ENCODE measurements around the gene OSGEPL1. TPM values are rescaled to one million over a fixed set of nuclear protein-coding genes. Genes with fewer than 3 reads are reported as not detected.
A peak's percentile ranks its signal among the peaks of the same experiment; 100 is the strongest.
"Not testable (repeated sequence)": the region's sequence is repeated elsewhere in the genome, so short reads cannot be mapped to it uniquely, and the experiment has no call there.

Gene OSGEPL1
- total RNA-seq, 1 donor from 2014 or later: 9.4 TPM

GRCh38 chr2:189760154-189760553, 2.4 kb downstream of the OSGEPL1 start:
- not testable (repeated sequence) for ATAC-seq (ENCODE audit: poor library complexity); DNase-seq
- intact Hi-C loops (cut with DNase I): loop anchor here (10.0 kb wide), 1 partner anchor 85 kb away; the partner anchor contains the start of gene ANKAR

- intact Hi-C loops (cut with DNase I): no loop called here
- DNase-seq (no peak), ATAC-seq (ENCODE audit: poor library complexity) (no peak)
Measured at GRCh38 chr2:189756311-189756952, 6.2 kb downstream of the OSGEPL1 start.

DNA sequence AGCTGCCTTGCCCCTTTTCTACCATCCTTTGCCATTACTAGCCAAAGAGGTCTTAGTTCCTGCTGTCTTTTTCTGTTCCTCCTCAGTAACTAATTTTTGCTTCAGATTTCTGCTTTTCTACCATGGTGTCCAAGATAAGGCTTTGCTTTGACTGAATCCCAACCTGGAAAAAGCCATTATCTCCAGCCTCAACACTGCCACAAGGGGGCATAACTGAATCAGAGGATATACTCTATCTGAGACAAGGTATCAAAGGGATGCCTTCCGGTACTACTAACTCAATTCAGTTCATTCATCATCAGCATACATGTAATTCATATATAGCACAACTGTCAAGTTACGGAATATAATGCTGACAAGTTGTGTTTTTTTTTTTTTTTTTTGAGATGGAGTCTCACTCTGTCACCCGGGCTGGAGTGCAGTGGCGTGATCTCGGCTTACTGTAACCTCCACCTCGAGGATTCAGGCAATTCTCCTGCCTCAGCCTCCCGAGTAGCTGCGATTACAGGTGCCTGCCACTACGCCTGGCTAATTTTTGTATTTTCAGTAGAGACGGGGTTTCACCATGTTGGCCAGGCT, 11.4 kb downstream of the OSGEPL1 start:
- ATAC-seq (ENCODE audit: poor library complexity) (no peak), DNase-seq (no peak)
- intact Hi-C loops (cut with DNase I): no loop called here

- DNase-seq (no peak), ATAC-seq (ENCODE audit: poor library complexity) (no peak)
- intact Hi-C loops (cut with DNase I): no loop called here
Measured at GRCh38 chr2:189729430-189729829, 33.2 kb downstream of the OSGEPL1 start.

DNA sequence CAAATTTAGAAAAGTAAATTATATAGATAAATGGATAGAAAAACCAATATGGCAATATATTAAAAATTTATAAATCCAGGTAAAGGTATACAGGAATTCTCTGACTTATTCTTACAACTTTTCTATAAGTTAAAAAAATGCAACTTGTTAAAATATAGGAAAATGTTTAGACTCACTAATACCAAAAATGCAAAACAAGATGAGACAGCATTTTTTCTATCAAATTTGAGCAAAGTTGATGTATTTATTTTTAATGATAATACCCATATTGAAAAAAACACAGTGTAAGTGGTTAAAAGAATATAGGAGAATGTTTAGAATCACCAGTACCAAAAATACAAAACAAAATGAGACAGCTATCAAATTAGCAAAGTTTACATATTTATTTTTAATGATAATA, 35.7 kb downstream of the OSGEPL1 start:
- DNase-seq: no peak
- ATAC-seq (ENCODE audit: poor library complexity): no peak
- intact Hi-C loops (cut with DNase I): no loop called here

- ATAC-seq (ENCODE audit: poor library complexity): no peak
- intact Hi-C loops (cut with DNase I): no loop called here
- no peak for DNase-seq
Measured at GRCh38 chr2:189726271-189726670, 36.3 kb downstream of the OSGEPL1 start.

DNA sequence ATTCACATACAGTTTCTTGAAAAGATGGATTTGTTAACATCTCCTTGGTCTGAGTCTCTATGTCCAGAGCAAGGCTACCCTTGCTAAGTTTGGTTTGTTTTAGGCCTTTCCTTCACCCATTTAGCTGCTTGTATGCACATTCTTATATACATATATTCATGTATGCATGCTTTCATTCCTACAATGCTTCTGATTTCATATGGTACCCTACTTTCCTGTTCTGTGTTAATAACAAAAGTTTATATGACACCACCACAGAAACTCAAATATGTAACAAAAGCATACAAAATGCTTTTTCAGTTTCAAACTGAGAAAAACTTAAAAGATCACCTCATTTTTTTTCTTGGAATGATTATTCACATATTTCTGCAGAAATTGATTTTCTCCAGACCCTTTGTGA, 39.4 kb downstream of the OSGEPL1 start:
- intact Hi-C loops (cut with DNase I): no loop called here
- DNase-seq (no peak), ATAC-seq (ENCODE audit: poor library complexity) (no peak)

DNA sequence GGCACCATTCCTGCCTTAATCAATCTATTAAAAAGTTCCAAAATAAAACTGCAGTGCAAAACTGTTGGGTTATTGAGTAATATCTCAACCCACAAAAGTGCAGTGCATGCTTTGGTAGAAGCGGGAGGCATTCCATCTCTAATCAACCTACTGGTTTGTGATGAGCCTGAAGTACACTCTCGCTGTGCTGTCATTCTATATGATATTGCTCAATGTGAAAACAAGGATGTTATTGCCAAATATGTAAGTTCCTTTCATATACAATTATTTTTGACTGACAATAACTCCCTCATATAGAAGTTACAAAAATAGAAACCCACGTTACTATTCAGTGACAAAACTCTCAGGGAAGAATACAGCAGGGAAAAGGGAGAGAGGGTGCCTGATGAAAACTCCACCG, 43.0 kb downstream of the OSGEPL1 start:
- no peak for ATAC-seq (ENCODE audit: poor library complexity)
- intact Hi-C loops (cut with DNase I): no loop called here
- DNase-seq: no peak

DNA sequence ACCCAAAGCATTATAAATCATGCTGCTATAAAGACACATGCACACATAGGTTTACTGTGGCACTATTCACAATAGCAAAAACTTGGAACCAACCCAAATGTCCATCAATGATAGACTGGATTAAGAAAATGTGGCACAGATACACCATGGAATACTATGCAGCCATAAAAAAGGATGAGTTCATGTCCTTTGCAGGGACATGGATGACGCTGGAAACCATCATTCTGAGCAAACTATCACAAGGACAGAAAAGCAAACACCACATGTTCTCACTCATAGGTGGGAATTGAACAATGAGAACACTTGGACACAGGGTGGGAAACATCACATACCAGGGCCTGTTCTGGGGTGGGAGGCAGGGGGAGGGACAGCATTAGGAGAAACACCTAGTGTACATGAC, 45.0 kb downstream of the OSGEPL1 start:
- intact Hi-C loops (cut with DNase I); DNase-seq; ATAC-seq (ENCODE audit: poor library complexity): not testable (repeated sequence)

DNA sequence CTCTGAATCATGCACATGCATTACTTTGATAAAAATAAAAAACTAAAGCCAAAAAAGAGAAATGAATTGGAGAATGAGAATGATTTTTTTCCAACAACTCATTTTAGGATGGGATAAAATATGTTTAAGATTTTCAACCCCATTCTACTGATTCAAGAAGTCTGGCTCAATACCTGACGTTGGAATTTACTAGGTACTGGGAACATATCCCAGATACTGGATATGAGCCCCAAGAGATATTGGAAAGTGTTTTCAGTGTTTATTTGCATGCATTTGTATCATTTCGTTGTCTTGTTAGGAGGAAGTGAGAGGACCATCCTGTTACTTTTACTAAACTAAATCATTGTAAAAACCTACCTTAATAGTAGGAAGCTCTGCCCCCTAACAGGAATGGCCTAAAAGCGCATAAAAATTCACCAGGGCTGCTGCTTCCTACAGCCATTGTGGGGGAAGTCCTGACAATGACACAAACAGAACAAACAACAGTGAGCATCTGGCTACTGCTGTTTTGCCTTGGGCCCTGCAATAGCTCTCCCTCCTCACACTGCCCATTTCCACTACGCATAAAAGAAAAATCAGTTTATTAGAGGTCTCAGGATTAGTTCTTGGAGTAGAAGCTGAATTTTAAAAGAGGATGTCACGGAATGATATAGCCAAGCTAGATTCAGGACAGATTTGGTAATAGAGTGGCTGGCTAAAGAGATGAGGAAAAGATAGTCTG, 52.9 kb downstream of the OSGEPL1 start:
- DNase-seq: no peak
- intact Hi-C loops (cut with DNase I): no loop called here
- ATAC-seq (ENCODE audit: poor library complexity): no peak

DNA sequence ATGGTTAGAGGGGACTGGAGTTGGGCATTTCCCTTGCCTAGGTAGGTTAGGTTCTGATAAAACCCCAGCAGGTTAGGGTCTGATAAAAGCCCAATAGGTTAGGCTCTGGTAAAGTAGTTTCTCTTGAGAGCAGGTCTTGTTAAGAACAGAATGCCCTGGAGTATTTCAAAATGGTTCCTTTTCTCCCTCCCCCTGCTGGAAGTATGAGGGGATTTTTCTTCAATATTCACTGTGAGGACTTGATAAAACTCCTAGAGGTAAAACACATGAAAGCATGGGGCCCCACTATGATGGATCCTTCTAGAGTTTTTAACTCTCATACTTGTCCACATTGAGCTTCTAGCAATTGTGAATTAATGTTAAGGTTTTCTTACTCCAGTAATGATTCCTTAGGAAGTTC, 60.5 kb downstream of the OSGEPL1 start:
- intact Hi-C loops (cut with DNase I): no loop called here
- DNase-seq (no peak), ATAC-seq (ENCODE audit: poor library complexity) (no peak)

DNA sequence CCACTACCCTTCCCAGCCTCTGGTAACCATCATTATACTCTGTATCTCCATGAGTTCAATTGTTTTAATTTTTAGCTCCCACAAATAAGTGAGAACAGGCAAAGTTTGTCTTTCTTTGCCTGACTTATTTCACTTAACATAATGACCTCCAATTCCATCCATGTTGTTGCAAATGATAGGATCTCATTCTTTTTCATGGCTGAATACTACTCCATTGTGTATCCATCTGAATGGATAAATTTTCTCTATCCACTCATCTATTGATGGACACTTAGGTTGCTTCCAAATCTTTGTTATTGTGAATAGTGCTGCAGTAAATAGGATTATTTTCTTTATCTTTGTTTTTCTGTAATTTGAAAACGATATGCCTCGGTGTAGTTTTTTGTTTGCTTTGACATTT, 61.9 kb downstream of the OSGEPL1 start:
- intact Hi-C loops (cut with DNase I): no loop called here
- ATAC-seq (ENCODE audit: poor library complexity): no peak
- DNase-seq: no peak

DNA sequence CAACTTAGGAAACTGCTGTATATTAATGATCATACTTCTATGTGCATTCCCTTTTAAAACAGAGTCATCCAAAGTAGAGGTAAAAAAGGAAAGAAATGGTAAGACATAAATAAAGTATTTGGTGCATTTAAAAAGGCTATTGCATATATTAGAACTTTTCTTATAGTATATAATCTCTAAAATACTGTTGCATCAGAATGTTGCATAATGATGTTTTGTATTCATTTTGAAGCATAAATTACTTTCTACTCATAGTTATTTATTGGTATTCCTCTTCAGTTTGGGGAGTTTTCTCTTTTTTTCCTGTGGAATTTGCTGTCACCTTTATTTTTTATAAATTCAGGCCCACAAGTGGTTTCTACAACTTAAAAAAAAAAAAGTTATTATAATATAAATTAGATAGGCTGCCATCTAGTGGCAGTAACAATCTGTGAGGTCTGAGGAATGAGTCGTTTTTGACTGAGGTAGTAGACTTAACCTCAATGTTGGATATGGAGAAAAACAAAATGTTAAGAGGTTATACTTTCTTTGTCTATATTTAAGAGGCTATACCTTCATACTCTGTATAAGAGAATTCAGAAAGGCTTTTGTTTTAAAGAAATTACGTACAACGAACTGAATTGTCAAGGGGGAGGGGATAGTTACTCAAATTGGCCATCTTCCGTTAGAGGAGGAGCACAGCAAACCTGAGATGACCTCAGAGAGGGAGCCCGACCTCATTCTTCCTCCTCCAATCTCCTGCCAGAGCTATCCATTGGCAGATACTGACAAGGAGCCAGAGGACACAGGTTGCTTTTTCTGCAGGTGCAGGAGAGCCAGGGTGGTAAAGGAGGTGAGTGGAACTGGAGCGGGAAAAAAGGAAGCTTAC, 64.3 kb downstream of the OSGEPL1 start:
- peak; percentile 71 for ATAC-seq (ENCODE audit: poor library complexity)
- intact Hi-C loops (cut with DNase I): loop anchor here (2.0 kb wide), 1 partner anchor 37 kb away; the partner anchor contains the start of gene ASNSD1
- DNase-seq: no peak

Other genes with a start within 250 kb of the OSGEPL1 start
- gene SLC40A1, start 182.0 kb downstream of the OSGEPL1 start, total RNA-seq: 48.2 TPM
- 37.9 TPM for gene ASNSD1, start 101.3 kb downstream of the OSGEPL1 start, total RNA-seq
- gene ANKAR, start 88.1 kb downstream of the OSGEPL1 start, total RNA-seq: 8.1 TPM
- 19.4 TPM for gene ORMDL1, start 21.5 kb upstream of the OSGEPL1 start, total RNA-seq
- gene PMS1, start 21.7 kb upstream of the OSGEPL1 start, total RNA-seq: 13.5 TPM

Data from Right ventricle myocardium superior (tissue), 1 donor.